ENCODE data around the gene THOC6. TPM values are rescaled to one million over a fixed set of nuclear protein-coding genes. Genes with fewer than 3 reads are reported as not detected.

The THOC6 gene
- total RNA-seq, 1 donor from 2014 or later = 27.4 TPM

- Mint-ChIP-seq H3K27ac (ENCODE audit: unreplicated experiment) (no peak overlapping the region), H3K9me3 (ENCODE audit: low read depth) (no peaks in the 10 kb centered on the region), H3K36me3 (ENCODE audit: low read depth) (peaks cover 18% of the 10 kb centered on the region), H3K4me1 (ENCODE audit: low read depth) (peaks cover 25% of the 10 kb centered on the region), H3K27me3 (ENCODE audit: low read depth) (no peaks in the 10 kb centered on the region), H3K4me3 (ENCODE audit: unreplicated experiment) (no peak overlapping the region)
- no peak for TF ChIP-seq CTCF (IDR thresholded peaks at IDR 0.05)
- DNase-seq (ENCODE audit: low spot score) = no peak
Observed at GRCh38 chr16:3026003-3026378, 2.2 kb downstream of the THOC6 start.

GRCh38 chr16:3026609-3027488 lies 3.0 kb downstream of the THOC6 start:
- Mint-ChIP-seq H3K27me3 (ENCODE audit: low read depth) (no peaks in the 10 kb centered on the region), H3K36me3 (ENCODE audit: low read depth) (peaks cover 12% of the 10 kb centered on the region), H3K9me3 (ENCODE audit: low read depth) (no peaks in the 10 kb centered on the region), H3K27ac (ENCODE audit: unreplicated experiment) (no peak overlapping the region), H3K4me1 (ENCODE audit: low read depth) (peaks cover 22% of the 10 kb centered on the region), H3K4me3 (ENCODE audit: unreplicated experiment) (no peak overlapping the region)
- no peak for TF ChIP-seq CTCF (IDR thresholded peaks at IDR 0.05)
- DNase-seq (ENCODE audit: low spot score) = no peak

- Mint-ChIP-seq H3K4me1 (ENCODE audit: low read depth) (peaks cover 16% of the 10 kb centered on the region), H3K4me3 (ENCODE audit: unreplicated experiment) (no peak overlapping the region), H3K27ac (ENCODE audit: unreplicated experiment) (no peak overlapping the region), H3K27me3 (ENCODE audit: low read depth) (peaks cover 2% of the 10 kb centered on the region), H3K9me3 (ENCODE audit: low read depth) (no peaks in the 10 kb centered on the region), H3K36me3 (ENCODE audit: low read depth) (peaks cover 11% of the 10 kb centered on the region)
- no peak for TF ChIP-seq CTCF (IDR thresholded peaks at IDR 0.05)
- DNase-seq (ENCODE audit: low spot score) = no peak
Observed at GRCh38 chr16:3027489-3027795, 3.6 kb downstream of the THOC6 start.

- peaks cover 9% of the 10 kb centered on the region for H3K4me1 Mint-ChIP-seq (ENCODE audit: low read depth)
- no peaks in the 10 kb centered on the region for H3K9me3 Mint-ChIP-seq (ENCODE audit: low read depth)
- no peak overlapping the region for H3K27ac Mint-ChIP-seq (ENCODE audit: unreplicated experiment)
- peak; percentile 85 for TF ChIP-seq CTCF (IDR thresholded peaks at IDR 0.05)
- no peak overlapping the region for H3K4me3 Mint-ChIP-seq (ENCODE audit: unreplicated experiment)
- DNase-seq (ENCODE audit: low spot score) = peak; percentile 80
- peaks cover 11% of the 10 kb centered on the region for H3K36me3 Mint-ChIP-seq (ENCODE audit: low read depth)
- H3K27me3 Mint-ChIP-seq (ENCODE audit: low read depth) = peaks cover 9% of the 10 kb centered on the region
Observed at GRCh38 chr16:3027983-3028715, 4.3 kb downstream of the THOC6 start.

- no peak for TF ChIP-seq CTCF (IDR thresholded peaks at IDR 0.05)
- peaks cover 5% of the 10 kb centered on the region for H3K4me1 Mint-ChIP-seq (ENCODE audit: low read depth)
- DNase-seq (ENCODE audit: low spot score) = no peak
- H3K4me3 Mint-ChIP-seq (ENCODE audit: unreplicated experiment) = no peak overlapping the region
- H3K9me3 Mint-ChIP-seq (ENCODE audit: low read depth) = no peaks in the 10 kb centered on the region
- peaks cover 16% of the 10 kb centered on the region for H3K27me3 Mint-ChIP-seq (ENCODE audit: low read depth)
- H3K36me3 Mint-ChIP-seq (ENCODE audit: low read depth) = peaks cover 11% of the 10 kb centered on the region
- no peak overlapping the region for H3K27ac Mint-ChIP-seq (ENCODE audit: unreplicated experiment)
Observed at GRCh38 chr16:3028716-3029319, 5.0 kb downstream of the THOC6 start.

Measured in chondrocyte (in vitro differentiated cells).